Endothelial cell (in vitro differentiated cells): ENCODE results near the gene SLC25A28. TPM values are rescaled to one million over a fixed set of nuclear protein-coding genes. Genes with fewer than 3 reads are reported as not detected.

Experiments used
- DNase-seq: peaks from one replicate; pipeline ENCODE4 v3.0.0; 2021; ENCODE audit warnings: low spot score
- H3K27ac Mint-ChIP-seq: one replicate; pipeline ENCODE4 v1.8.0; 2021; ENCODE audit warnings: mixed read lengths, inconsistent platforms; ENCODE audit not compliant: unreplicated experiment
- H3K27me3 Mint-ChIP-seq: one replicate; pipeline ENCODE4 v1.8.0; 2021; ENCODE audit warnings: mild to moderate bottlenecking, moderate library complexity, mixed read lengths, inconsistent platforms; ENCODE audit not compliant: unreplicated experiment
- H3K36me3 Mint-ChIP-seq: one replicate; pipeline ENCODE4 v1.8.0; 2021; ENCODE audit warnings: mild to moderate bottlenecking, low read depth, mixed read lengths, inconsistent platforms; ENCODE audit not compliant: unreplicated experiment
- H3K4me1 Mint-ChIP-seq: one replicate; pipeline ENCODE4 v1.8.0; 2021; ENCODE audit warnings: mild to moderate bottlenecking, mixed read lengths, inconsistent platforms; ENCODE audit not compliant: unreplicated experiment
- H3K4me3 Mint-ChIP-seq: one replicate; pipeline ENCODE4 v1.8.0; 2021; ENCODE audit warnings: mild to moderate bottlenecking, mixed read lengths, inconsistent platforms; ENCODE audit not compliant: unreplicated experiment
- H3K9me3 Mint-ChIP-seq: one replicate; pipeline ENCODE4 v1.8.0; 2021; ENCODE audit warnings: mixed read lengths, inconsistent platforms; ENCODE audit not compliant: unreplicated experiment
- total RNA-seq: library from RNA; stranded (reverse); fragmentation: NEBNext Ultra II Directional; extraction: Animal tissue kit (Norgen Biotek cat#: 25700); gene quantifications from one replicate; pipeline ENCODE4 v1.2.1, GENCODE V29; 2021; ENCODE audit not compliant: unreplicated experiment
- TF ChIP-seq, protein P1 (sequence below): fragments of 200-600 bp; sonication (generic); IDR thresholded peaks from one replicate; pipeline ENCODE4 v1.5.0; 2021; ENCODE audit warnings: antibody characterized with exemption; ENCODE audit not compliant: unreplicated experiment

Gene SLC25A28
- total RNA-seq, 1 donor from 2014 or later = 34.5 TPM

DNA sequence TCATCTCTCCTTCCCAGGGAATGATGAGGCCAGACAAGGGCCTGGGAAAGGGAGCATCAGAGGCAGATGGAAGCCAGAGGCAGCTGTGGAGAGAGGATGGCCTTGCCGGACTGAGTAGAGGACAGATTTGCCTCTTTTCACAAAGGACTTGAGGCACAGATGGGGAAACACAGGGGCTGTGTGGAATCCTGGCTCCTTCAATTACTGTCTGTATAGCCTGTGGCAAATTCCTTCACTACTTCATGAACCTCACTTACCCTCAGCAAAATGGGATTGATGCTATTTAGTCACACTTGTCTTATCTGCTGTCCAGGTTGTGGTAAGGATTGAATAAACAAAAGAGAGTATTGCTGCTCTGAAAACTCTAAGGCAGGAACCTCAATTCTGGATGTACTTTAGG, 40.3 kb downstream of the SLC25A28 start:
- Mint-ChIP-seq H3K27me3 (peaks cover 2% of the 10 kb centered on the region), H3K4me3 (no peak overlapping the region), H3K4me1 (peaks cover 5% of the 10 kb centered on the region), H3K36me3 (no peaks in the 10 kb centered on the region), H3K27ac (no peak overlapping the region), H3K9me3 (no peaks in the 10 kb centered on the region)
- TF ChIP-seq, protein P1, sequence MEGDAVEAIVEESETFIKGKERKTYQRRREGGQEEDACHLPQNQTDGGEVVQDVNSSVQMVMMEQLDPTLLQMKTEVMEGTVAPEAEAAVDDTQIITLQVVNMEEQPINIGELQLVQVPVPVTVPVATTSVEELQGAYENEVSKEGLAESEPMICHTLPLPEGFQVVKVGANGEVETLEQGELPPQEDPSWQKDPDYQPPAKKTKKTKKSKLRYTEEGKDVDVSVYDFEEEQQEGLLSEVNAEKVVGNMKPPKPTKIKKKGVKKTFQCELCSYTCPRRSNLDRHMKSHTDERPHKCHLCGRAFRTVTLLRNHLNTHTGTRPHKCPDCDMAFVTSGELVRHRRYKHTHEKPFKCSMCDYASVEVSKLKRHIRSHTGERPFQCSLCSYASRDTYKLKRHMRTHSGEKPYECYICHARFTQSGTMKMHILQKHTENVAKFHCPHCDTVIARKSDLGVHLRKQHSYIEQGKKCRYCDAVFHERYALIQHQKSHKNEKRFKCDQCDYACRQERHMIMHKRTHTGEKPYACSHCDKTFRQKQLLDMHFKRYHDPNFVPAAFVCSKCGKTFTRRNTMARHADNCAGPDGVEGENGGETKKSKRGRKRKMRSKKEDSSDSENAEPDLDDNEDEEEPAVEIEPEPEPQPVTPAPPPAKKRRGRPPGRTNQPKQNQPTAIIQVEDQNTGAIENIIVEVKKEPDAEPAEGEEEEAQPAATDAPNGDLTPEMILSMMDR = no peak
- DNase-seq = no peak

DNA sequence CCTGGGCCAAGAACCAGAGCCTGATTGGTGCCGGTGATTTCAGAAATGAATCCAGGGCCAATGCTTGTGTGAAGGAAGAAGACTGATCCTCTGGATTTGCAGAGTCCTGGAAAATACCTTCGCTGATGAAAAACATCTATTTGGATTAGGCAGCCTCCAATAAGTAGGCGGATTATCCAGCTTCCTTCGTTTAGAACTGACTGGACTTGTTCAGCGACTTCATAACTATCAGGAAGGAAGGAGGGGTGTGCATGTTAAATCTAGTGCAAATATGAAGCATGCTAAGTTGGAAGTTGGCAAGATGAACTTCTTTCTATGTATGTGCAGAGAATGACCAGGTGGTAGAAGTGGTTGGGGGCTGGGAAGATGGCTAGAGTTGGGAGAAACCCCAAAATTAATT, 46.4 kb downstream of the SLC25A28 start:
- Mint-ChIP-seq H3K36me3 (no peaks in the 10 kb centered on the region), H3K4me1 (peaks cover 5% of the 10 kb centered on the region), H3K27ac (no peak overlapping the region), H3K9me3 (no peaks in the 10 kb centered on the region), H3K4me3 (no peak overlapping the region), H3K27me3 (peaks cover 3% of the 10 kb centered on the region)
- DNase-seq = no peak
- TF ChIP-seq, protein P1 = no peak

DNA sequence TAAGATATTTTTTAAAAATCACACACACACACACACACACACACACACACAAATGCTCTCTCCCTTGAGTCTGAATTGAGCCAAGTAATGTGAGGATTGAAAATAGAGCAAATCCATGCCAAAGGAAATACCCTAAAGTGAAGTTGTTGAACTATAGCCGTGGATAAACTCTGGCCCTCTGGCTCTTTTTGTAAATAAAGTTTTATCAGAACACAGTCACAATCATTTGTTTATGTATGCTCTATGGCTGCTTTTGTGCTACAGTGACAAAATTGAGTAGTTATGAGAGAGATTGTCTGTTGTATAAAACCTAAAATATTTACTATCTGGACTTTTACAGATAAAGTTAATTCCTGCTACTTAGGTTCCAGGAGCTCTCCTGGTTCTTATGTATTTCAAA, 48.4 kb downstream of the SLC25A28 start:
- no peak for DNase-seq
- Mint-ChIP-seq H3K9me3 (no peaks in the 10 kb centered on the region), H3K4me1 (peaks cover 7% of the 10 kb centered on the region), H3K36me3 (no peaks in the 10 kb centered on the region), H3K27me3 (peaks cover 2% of the 10 kb centered on the region), H3K4me3 (no peak overlapping the region), H3K27ac (no peak overlapping the region)
- TF ChIP-seq, protein P1 = no peak

DNA sequence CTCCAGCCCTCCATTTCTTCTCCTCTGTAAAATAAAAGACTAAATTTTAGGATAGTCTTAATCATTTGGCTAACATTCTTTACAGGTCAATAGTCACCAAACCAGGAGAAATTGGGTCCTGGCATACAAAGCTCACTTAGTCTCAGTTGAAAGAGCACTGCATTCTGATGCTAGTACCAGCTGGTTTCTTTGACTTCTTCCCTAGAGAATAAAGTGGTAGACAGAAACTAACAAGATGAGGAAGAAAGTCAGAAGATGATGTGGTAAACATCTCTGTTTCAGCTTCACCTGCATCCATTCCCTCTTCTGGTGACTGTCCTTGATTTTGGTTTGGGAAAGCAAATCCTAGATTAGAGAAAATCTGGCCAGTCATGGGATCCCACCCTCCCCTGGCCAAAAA, 50.3 kb downstream of the SLC25A28 start:
- Mint-ChIP-seq H3K4me1 (peaks cover 7% of the 10 kb centered on the region), H3K36me3 (no peaks in the 10 kb centered on the region), H3K9me3 (no peaks in the 10 kb centered on the region), H3K27ac (no peak overlapping the region), H3K4me3 (no peak overlapping the region), H3K27me3 (peaks cover 2% of the 10 kb centered on the region)
- TF ChIP-seq, protein P1 = no peak
- DNase-seq = no peak

DNA sequence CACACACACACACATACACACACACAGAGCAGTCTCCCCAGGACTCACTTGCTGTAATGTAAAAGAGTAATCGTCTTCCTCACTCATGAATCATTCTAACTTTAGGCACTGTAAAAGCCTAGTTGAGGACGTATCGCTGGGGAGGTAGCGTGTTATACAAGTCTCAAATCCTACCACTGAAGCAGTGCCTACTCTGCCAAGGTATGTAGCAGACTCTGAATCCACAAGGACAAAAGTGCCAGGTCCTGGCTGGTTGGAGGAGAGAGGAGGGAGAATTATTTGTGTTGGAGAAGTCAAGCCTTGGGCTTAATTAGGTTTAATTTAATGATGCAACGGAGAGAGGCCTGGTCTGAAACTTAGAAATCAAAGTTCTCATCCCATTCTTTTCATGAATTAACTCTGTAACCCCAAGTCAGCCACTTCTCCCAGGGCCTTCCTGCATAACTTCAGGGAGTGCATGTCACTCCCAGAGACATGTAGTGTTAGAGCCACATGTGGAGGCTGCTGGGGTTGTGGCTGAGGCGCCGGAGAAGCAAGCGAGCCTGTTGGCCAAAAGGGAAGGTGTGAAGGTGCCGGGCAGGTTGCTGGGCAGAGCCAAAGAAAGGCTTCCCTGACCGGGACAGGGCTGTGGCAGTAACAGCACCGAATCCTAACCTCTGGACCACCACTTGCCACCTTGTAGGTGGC, 50.8 kb downstream of the SLC25A28 start:
- DNase-seq = no peak
- no peak overlapping the region for H3K27ac Mint-ChIP-seq
- no peak overlapping the region for H3K4me3 Mint-ChIP-seq
- peaks cover 7% of the 10 kb centered on the region for H3K4me1 Mint-ChIP-seq
- peaks cover 2% of the 10 kb centered on the region for H3K27me3 Mint-ChIP-seq
- H3K9me3 Mint-ChIP-seq = no peaks in the 10 kb centered on the region
- TF ChIP-seq, protein P1 = no peak
- H3K36me3 Mint-ChIP-seq = no peaks in the 10 kb centered on the region
